GM12874 (cell line): Measurements from ENCODE around the gene PJVK.
A peak's percentile ranks its signal among the peaks of the same experiment; 100 is the strongest.

ENCODE experiments used
- TF ChIP-seq, protein P1 (sequence below): IDR thresholded peaks from 2 replicates; pipeline ENCODE4 v1.5.1; 2011; ENCODE audit warnings: low read depth, mild to moderate bottlenecking, control low read depth, low read length, moderate library complexity; ENCODE audit not compliant: insufficient read depth

PJVK gene

DNA sequence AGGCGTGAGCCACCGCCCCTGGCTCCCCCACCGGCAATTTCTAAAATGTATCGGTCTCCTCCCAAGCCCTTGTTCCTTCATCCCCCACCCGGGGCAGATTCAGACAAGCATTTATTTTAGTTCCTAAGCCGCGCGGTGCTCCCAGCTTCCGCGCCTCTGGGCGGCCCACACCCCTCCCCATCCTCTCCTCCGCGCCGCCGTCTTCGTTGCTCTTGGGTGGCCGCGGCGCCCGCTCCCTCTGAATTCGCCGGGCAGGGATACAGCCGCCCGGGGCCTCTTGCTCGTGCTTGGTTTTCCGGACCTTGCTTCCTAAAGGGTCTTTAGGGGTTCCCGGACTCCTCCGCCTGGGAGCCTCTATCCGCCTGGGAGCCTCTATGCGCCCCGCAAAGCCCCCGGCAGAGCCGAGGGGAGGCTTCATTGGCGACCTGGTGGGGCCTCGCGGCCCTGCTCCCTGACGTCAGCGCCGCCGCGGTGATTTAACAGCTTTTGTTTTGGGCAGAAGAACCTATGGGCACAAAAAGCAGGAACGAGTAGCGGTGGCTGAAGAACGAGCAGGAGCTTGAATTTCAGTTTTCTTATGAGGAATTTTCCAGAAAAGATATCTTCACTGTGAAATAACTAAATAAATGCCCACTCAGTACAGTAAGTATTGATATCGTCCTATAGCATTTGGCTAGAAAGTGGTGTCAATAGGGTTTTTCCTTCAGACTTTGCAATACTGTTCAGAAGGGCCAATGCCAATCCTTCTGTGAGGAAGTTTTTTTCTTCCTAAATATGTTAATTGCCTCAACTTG is 37.5 kb upstream of the PJVK start:
- TF ChIP-seq, protein P1, sequence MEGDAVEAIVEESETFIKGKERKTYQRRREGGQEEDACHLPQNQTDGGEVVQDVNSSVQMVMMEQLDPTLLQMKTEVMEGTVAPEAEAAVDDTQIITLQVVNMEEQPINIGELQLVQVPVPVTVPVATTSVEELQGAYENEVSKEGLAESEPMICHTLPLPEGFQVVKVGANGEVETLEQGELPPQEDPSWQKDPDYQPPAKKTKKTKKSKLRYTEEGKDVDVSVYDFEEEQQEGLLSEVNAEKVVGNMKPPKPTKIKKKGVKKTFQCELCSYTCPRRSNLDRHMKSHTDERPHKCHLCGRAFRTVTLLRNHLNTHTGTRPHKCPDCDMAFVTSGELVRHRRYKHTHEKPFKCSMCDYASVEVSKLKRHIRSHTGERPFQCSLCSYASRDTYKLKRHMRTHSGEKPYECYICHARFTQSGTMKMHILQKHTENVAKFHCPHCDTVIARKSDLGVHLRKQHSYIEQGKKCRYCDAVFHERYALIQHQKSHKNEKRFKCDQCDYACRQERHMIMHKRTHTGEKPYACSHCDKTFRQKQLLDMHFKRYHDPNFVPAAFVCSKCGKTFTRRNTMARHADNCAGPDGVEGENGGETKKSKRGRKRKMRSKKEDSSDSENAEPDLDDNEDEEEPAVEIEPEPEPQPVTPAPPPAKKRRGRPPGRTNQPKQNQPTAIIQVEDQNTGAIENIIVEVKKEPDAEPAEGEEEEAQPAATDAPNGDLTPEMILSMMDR: no peak

DNA sequence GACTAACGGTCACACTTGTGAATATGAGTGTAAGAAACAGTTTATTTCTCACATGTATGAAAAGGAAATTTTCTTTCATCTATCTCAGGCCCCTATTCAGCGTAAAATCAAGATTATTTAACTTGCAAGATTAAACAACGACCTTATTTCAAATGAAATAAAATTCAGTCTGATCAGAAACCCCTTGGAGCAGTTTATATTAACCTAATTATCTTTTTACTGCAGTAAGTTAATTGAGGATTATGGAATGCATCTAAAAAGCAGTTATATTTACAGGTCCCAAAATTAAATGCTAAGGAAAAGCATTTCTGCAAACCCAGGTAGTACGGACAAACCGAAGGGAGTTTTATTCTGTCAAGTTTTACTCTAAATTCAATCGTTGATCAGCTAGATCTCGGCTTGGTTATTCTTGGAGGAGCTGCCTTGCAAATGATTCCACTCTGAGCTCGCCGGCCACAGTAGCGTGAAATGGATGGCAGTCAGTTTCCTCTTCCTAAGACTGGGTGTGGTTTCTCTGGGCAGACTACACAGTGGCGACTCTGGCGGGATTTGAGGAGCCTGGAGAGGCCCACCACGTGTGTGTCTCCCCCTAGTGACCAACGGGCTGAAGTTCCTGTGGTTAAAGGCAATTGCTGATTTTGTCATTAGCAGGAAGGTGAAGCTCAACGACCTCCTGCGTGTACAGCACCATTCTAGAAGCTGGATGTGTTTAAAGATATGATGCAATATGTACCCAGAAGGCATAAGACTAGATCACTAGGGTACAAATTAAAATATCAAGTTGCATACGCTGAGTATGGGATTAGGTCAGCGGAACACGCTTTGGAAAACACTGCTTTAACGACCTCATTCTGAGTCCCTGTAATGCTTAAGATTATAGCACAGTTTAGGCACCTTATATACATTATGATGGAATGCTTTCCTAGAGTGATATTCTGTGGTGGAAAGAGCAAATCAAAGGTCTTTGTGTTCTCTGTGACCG is 36.6 kb upstream of the PJVK start:
- TF ChIP-seq, protein P1: peak; percentile 87

DNA sequence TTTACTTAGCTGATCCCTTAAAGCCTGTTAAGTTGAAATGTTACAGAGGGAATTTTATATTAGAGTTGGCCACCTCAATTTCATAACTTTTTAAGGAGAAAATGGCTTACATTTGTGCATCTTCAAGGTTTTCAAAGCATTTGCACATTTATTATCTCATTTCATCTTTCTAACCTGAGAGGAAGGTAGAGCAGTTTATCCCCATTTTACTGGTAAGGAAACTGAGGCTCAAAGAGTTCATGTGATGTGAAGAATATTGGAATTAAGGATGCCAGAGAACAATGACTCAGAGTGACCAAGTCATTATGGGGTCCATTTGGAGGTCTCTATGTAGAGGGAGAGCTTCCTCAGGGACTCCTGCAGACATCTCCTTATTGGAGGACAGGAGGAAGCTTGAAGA is 35.2 kb upstream of the PJVK start:
- TF ChIP-seq, protein P1: no peak

DNA sequence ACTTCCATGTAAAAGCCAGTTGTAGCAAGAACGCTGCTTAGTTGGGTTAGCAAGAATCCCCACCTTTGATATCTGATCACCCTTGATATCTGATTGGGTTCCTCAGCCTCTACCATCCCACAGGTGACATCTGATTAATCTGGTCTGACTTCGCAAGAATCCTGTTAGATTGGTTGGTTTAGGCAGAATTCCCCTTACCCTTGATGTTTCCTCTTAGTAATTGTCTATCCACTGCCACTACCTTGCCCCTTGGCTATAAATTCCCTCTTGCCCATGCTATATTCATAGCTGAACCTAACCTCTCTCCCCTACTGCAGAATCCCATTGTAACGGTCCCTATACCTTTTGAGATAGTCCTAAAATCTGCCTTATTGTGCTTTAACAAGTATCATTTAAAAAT is 33.3 kb upstream of the PJVK start:
- TF ChIP-seq, protein P1: no peak

DNA sequence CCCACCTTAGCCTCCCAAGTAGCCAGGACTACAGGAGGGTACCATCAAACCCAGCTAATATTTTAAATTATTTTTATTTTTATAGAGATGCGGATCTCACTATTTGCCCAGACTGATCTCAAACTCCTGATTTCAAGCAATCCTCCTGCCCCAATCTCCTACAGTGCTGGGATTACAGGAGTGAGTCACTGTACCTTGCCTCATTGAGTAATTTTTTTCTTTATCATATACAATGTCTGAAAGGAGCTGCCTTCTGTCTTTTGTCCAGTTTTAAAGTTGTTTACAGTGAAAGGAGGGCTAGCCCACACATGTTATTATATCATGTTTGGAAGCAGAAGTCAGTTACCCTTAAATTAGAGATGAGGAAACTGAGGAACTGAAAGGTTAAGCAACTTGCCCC is 32.8 kb upstream of the PJVK start:
- TF ChIP-seq, protein P1: no peak

DNA sequence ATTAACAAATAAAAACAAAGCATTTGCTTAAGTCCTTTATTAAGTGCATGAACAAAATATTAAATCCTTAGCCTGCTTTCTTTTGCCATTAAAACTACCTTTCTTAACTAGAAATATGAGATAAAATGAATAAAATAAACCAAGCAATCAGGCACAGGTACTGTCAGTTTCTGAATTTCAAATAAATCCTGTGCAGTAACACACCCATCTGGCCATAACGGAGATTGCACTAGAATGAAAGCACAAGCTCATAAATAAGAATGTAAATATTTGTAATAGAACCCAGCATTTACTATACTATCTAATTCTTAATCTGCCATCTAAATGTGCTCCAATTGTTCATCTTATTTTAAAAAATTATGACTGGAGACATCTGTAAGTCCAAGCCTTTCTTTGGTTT is 32.1 kb upstream of the PJVK start:
- TF ChIP-seq, protein P1: peak; percentile 6; the same call in 1 of the 2 replicates

DNA sequence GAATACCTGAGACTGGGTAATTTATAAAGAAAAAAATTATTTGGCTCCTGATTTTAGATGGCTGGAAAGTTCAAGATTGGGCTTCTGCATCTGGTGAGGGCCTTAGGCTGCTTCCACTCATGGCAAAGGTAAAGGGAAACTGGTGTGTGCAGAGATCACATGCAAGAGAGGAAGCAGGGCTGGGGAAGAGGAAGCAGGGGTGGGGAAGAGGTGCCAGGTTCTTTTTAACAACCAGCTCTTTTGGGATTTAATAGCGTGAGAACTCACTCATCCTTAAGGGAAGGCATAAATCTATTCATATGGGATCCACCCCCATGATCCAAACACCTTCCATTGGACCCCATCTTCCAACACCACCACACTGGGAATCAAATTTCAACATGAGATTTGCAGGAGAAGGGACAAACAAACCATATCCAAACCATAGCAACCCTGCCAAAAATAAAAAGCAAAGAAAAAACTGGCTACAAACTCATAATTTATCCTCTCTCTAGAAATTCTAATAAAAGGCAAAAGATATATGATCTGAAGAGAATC is 30.6 kb upstream of the PJVK start:
- TF ChIP-seq, protein P1: no peak
